Putamen (tissue), 1 donor: ENCODE measurements around the gene OPN5.

Experiments used
- DNase-seq: peaks from one replicate; pipeline ENCODE4 v3.0.0-alpha.2; 2016; ENCODE audit warnings: low spot score

Gene OPN5

GRCh38 chr6:47862731-47863130 is 80.9 kb downstream of the OPN5 start:
- DNase-seq = no peak

- no peak for DNase-seq
Observed at GRCh38 chr6:47865206-47865605, 83.4 kb downstream of the OPN5 start.

GRCh38 chr6:47875593-47875992 is 93.8 kb downstream of the OPN5 start:
- DNase-seq = no peak
